ENCODE measurements around the gene SMYD3. TPM values are rescaled to one million over a fixed set of nuclear protein-coding genes. Genes with fewer than 3 reads are reported as not detected.

SMYD3 gene
- total RNA-seq, 1 experiment from 2014 or later: 17.4 TPM

DNA sequence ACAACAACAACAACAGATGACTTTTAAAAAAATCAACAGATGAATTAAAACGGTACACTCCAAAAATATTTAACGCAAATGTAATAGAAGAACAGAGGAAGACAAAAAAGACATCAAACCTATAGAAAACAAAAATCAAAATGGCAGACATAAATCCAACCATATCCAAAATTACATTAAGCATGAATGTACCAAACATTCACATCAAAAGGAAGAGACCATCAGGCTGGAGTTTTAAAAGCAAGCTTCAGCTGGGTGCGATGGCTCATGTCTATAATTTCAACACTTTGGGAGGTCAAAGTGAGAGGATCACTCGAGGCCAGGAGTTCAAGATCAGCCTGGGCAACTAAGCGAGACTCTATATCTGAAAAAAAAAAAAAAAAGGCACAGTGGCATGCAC lies 116.2 kb downstream of the SMYD3 start:
- TF ChIP-seq, protein P1, sequence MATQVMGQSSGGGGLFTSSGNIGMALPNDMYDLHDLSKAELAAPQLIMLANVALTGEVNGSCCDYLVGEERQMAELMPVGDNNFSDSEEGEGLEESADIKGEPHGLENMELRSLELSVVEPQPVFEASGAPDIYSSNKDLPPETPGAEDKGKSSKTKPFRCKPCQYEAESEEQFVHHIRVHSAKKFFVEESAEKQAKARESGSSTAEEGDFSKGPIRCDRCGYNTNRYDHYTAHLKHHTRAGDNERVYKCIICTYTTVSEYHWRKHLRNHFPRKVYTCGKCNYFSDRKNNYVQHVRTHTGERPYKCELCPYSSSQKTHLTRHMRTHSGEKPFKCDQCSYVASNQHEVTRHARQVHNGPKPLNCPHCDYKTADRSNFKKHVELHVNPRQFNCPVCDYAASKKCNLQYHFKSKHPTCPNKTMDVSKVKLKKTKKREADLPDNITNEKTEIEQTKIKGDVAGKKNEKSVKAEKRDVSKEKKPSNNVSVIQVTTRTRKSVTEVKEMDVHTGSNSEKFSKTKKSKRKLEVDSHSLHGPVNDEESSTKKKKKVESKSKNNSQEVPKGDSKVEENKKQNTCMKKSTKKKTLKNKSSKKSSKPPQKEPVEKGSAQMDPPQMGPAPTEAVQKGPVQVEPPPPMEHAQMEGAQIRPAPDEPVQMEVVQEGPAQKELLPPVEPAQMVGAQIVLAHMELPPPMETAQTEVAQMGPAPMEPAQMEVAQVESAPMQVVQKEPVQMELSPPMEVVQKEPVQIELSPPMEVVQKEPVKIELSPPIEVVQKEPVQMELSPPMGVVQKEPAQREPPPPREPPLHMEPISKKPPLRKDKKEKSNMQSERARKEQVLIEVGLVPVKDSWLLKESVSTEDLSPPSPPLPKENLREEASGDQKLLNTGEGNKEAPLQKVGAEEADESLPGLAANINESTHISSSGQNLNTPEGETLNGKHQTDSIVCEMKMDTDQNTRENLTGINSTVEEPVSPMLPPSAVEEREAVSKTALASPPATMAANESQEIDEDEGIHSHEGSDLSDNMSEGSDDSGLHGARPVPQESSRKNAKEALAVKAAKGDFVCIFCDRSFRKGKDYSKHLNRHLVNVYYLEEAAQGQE (IDR thresholded peaks at IDR 0.05; ENCODE audit: insufficient read depth in 1 of 2, low read depth in 2 of 2, low read length in 1 of 2): no peak
- TF ChIP-seq SIN3A (IDR thresholded peaks at IDR 0.05; ENCODE audit: borderline replicate concordance, insufficient read depth, low read depth, low read length) (no peak), TCF7L2 (IDR thresholded peaks at IDR 0.05; ENCODE audit: low read depth, low read length) (no peak)
- H3K27ac ChIP-seq (ENCODE audit: low read length): no peak overlapping the region
- no peak for DNase-seq (ENCODE audit: low read depth, low spot score)
- no peaks in the 10 kb centered on the region for H3K36me3 ChIP-seq (ENCODE audit: control insufficient read depth, insufficient read depth, low read length)
- intact Hi-C loops (cut with micrococcal nuclease; ENCODE audit: unreplicated experiment): no loop called here
- peaks cover 5% of the 10 kb centered on the region; the same call in 1 of the 2 replicates for H3K9me3 ChIP-seq (ENCODE audit: control insufficient read depth, insufficient read depth, low read depth, low read length)
- CTCF ChIA-PET: no interaction called here
- POLR2A ChIA-PET: interaction anchor here (0.7 kb wide), 1 partner anchor 11 kb away, joined by 6 read pairs; no protein-coding TSS in a partner anchor
- in situ Hi-C loops (cut with HindIII; ENCODE audit: low pct_unique_long_range_greater_than_20kb, low sequenced_read_pairs): no loop called here
- H3K4me3 ChIP-seq (ENCODE audit: low read depth in 2 of 2, low read length in 2 of 2): no peak overlapping the region
- ATAC-seq: no peak
- H3K27me3 ChIP-seq (ENCODE audit: control insufficient read depth, insufficient read depth, low read length): no peaks in the 10 kb centered on the region
- BruUV-seq (replicated peaks): no TSS peak
- no peaks in the 10 kb centered on the region for H3K4me1 ChIP-seq (ENCODE audit: control insufficient read depth, insufficient read depth, low read length)

DNA sequence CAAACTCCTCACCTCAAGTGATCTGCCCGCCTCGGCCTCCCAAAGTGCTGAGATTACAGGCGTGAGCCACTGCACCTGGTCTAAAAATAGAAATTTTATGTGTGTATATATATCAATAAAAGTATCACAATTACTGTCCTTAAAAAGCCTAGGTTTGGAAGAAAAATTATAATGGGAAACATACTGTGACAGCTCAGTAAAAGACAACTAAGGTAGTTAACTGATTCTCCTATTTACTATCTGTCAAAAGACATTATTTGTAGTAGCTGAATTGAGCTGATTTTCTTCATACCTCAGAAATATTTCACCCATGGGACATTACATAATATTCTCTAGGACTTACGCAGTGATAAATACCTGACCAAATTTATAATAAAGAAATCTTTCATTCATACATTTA lies 122.5 kb downstream of the SMYD3 start:
- Histone ChIP-seq H3K9me3 (ENCODE audit: control insufficient read depth, insufficient read depth, low read depth, low read length) (no peaks in the 10 kb centered on the region), H3K36me3 (ENCODE audit: control insufficient read depth, insufficient read depth, low read length) (no peaks in the 10 kb centered on the region), H3K27me3 (ENCODE audit: control insufficient read depth, insufficient read depth, low read length) (no peaks in the 10 kb centered on the region), H3K27ac (ENCODE audit: low read length) (no peak overlapping the region), H3K4me1 (ENCODE audit: control insufficient read depth, insufficient read depth, low read length) (no peaks in the 10 kb centered on the region), H3K4me3 (ENCODE audit: low read depth in 2 of 2, low read length in 2 of 2) (no peak overlapping the region)
- intact Hi-C loops (cut with micrococcal nuclease; ENCODE audit: unreplicated experiment): no loop called here
- in situ Hi-C loops (cut with HindIII; ENCODE audit: low pct_unique_long_range_greater_than_20kb, low sequenced_read_pairs): no loop called here
- ChIA-PET POLR2A (no interaction called here), CTCF (no interaction called here)
- ATAC-seq (no peak), DNase-seq (ENCODE audit: low read depth, low spot score) (no peak)
- BruUV-seq (replicated peaks): no TSS peak
- no peak for TF ChIP-seq TCF7L2 (IDR thresholded peaks at IDR 0.05; ENCODE audit: low read depth, low read length)
- TF ChIP-seq POLR2AphosphoS5 (IDR thresholded peaks at IDR 0.05; ENCODE audit: low read depth, low read length): no peak
- TF ChIP-seq, protein P1 (IDR thresholded peaks at IDR 0.05; ENCODE audit: insufficient read depth in 1 of 2, low read depth in 2 of 2, low read length in 1 of 2): no peak
- TF ChIP-seq CTCF (IDR thresholded peaks at IDR 0.05): no peak
- no peak for TF ChIP-seq SIN3A (IDR thresholded peaks at IDR 0.05; ENCODE audit: borderline replicate concordance, insufficient read depth, low read depth, low read length)

All from Panc1 (cell line).